Astrocyte (in vitro differentiated cells and primary cell): ENCODE measurements around the gene SERPINI1. TPM values are rescaled to one million over a fixed set of nuclear protein-coding genes. Genes with fewer than 3 reads are reported as not detected.

Source experiments
- DNase-seq: peaks from one replicate; pipeline ENCODE4 v3.0.0-alpha.2; 2010; ENCODE audit warnings: low read depth
- FAIRE-seq: peaks from 2 replicates; lab custom pipeline; 2011; peaks lifted over from hg19 to GRCh38; lab: Jason Lieb, UNC
- H2AFZ ChIP-seq: 2 replicates; pipeline ENCODE4 v1.6.0; 2012; ENCODE audit warnings: low read depth, low read length, inconsistent platforms
- H3K27ac ChIP-seq: 2 replicates; pipeline ENCODE4 v1.5.1; 2011; ENCODE audit warnings: low read depth, low read length, inconsistent platforms
- H3K27me3 ChIP-seq: 2 replicates; pipeline ENCODE4 v1.6.0; 2011; ENCODE audit warnings: low read length, inconsistent platforms; ENCODE audit not compliant: insufficient read depth
- H3K36me3 ChIP-seq: 2 replicates; pipeline ENCODE4 v1.5.1; 2011; ENCODE audit warnings: low read length, inconsistent platforms; ENCODE audit not compliant: insufficient read depth
- H3K4me1 ChIP-seq: 2 replicates; pipeline ENCODE4 v1.5.1; 2011; ENCODE audit warnings: low read length, inconsistent platforms; ENCODE audit not compliant: insufficient read depth
- H3K4me2 ChIP-seq: 2 replicates; pipeline ENCODE4 v1.6.0; 2012; ENCODE audit warnings: low read length, inconsistent platforms
- H3K4me3 ChIP-seq: 2 replicates; pipeline ENCODE4 v1.5.1; 2011; ENCODE audit warnings: low read depth, mild to moderate bottlenecking, low read length, inconsistent platforms; ENCODE audit not compliant: insufficient read depth
- H3K79me2 ChIP-seq: 2 replicates; pipeline ENCODE4 v1.6.0; 2012; ENCODE audit warnings: mild to moderate bottlenecking, low read length, inconsistent platforms; ENCODE audit not compliant: insufficient read depth
- H3K9ac ChIP-seq: 2 replicates; pipeline ENCODE4 v1.6.0; 2012; ENCODE audit warnings: mild to moderate bottlenecking, low read length, inconsistent platforms
- H3K9me3 ChIP-seq: 2 replicates; pipeline ENCODE4 v1.5.1; 2012; ENCODE audit warnings: low read depth, mild to moderate bottlenecking, low read length, inconsistent platforms; ENCODE audit not compliant: insufficient read depth
- H4K20me1 ChIP-seq: 2 replicates; pipeline ENCODE4 v1.6.0; 2012; ENCODE audit warnings: low read length, inconsistent platforms; ENCODE audit not compliant: insufficient read depth
- H3K27ac Mint-ChIP-seq: one replicate; pipeline ENCODE4 v1.8.0; 2021; ENCODE audit warnings: mild to moderate bottlenecking, mixed read lengths; ENCODE audit not compliant: unreplicated experiment
- H3K27me3 Mint-ChIP-seq: one replicate; pipeline ENCODE4 v1.8.0; 2021; ENCODE audit warnings: low read depth, mixed read lengths; ENCODE audit not compliant: unreplicated experiment
- H3K36me3 Mint-ChIP-seq: one replicate; pipeline ENCODE4 v1.8.0; 2021; ENCODE audit warnings: low read depth, mixed read lengths; ENCODE audit not compliant: unreplicated experiment
- H3K4me1 Mint-ChIP-seq: one replicate; pipeline ENCODE4 v1.8.0; 2021; ENCODE audit warnings: low read depth, mixed read lengths; ENCODE audit not compliant: unreplicated experiment
- H3K4me3 Mint-ChIP-seq: one replicate; pipeline ENCODE4 v1.8.0; 2021; ENCODE audit warnings: mild to moderate bottlenecking, moderate library complexity, mixed read lengths; ENCODE audit not compliant: unreplicated experiment
- H3K9me3 Mint-ChIP-seq: one replicate; pipeline ENCODE4 v1.8.0; 2021; ENCODE audit warnings: mild to moderate bottlenecking, mixed read lengths; ENCODE audit not compliant: unreplicated experiment
- CTCF ChIP-seq: IDR thresholded peaks from 2 replicates; pipeline ENCODE4 v1.5.1; 2011; ENCODE audit warnings: low read depth, mild to moderate bottlenecking, inconsistent platforms, low read length, moderate library complexity; ENCODE audit not compliant: insufficient read depth
- EZH2 ChIP-seq: IDR thresholded peaks from 2 replicates; pipeline ENCODE4 v1.6.1; 2012; ENCODE audit warnings: mild to moderate bottlenecking, low read length, inconsistent platforms; ENCODE audit not compliant: insufficient read depth
- total RNA-seq: library from RNA; stranded (reverse); gene quantifications from 2 replicates; pipeline ENCODE4 v1.2.1, GENCODE V29; 2021

SERPINI1 gene
- total RNA-seq, 1 donor from 2014 or later, result 34.4 TPM

GRCh38 chr3:167749728-167750127 is 14.2 kb downstream of the SERPINI1 start:
- H3K4me1 Mint-ChIP-seq, result no peaks in the 10 kb centered on the region
- H3K4me2 ChIP-seq, result no peak overlapping the region
- peaks cover under 1% of the 10 kb centered on the region for H3K9me3 Mint-ChIP-seq
- TF ChIP-seq EZH2 (no peak), CTCF (no peak)
- H3K27ac Mint-ChIP-seq, result no peak overlapping the region
- FAIRE-seq, result no peak
- H2AFZ ChIP-seq, result no peak overlapping the region
- no peaks in the 10 kb centered on the region for H3K36me3 ChIP-seq
- H3K9me3 ChIP-seq, result no peaks in the 10 kb centered on the region
- H3K9ac ChIP-seq, result no peak overlapping the region
- H3K4me3 ChIP-seq, result no peak overlapping the region
- no peaks in the 10 kb centered on the region for H3K36me3 Mint-ChIP-seq
- DNase-seq, result no peak
- H3K27me3 ChIP-seq, result no peaks in the 10 kb centered on the region
- no peaks in the 10 kb centered on the region for H3K79me2 ChIP-seq
- no peak overlapping the region for H3K27ac ChIP-seq
- no peaks in the 10 kb centered on the region for H3K27me3 Mint-ChIP-seq
- H3K4me3 Mint-ChIP-seq, result no peak overlapping the region
- H3K4me1 ChIP-seq, result no peaks in the 10 kb centered on the region
- H4K20me1 ChIP-seq, result no peaks in the 10 kb centered on the region

- Histone ChIP-seq H3K27ac (no peak overlapping the region), H3K36me3 (no peaks in the 10 kb centered on the region), H3K9ac (no peak overlapping the region), H2AFZ (no peak overlapping the region), H3K4me2 (no peak overlapping the region), H3K4me3 (no peak overlapping the region), H3K27me3 (no peaks in the 10 kb centered on the region), H3K79me2 (no peaks in the 10 kb centered on the region), H3K4me1 (no peaks in the 10 kb centered on the region), H4K20me1 (no peaks in the 10 kb centered on the region), H3K9me3 (no peaks in the 10 kb centered on the region)
- no peak for TF ChIP-seq CTCF
- TF ChIP-seq EZH2, result no peak
- Mint-ChIP-seq H3K4me3 (no peak overlapping the region), H3K27ac (no peak overlapping the region), H3K4me1 (no peaks in the 10 kb centered on the region), H3K36me3 (no peaks in the 10 kb centered on the region), H3K27me3 (no peaks in the 10 kb centered on the region), H3K9me3 (peaks cover 3% of the 10 kb centered on the region)
- no peak for DNase-seq
- no peak for FAIRE-seq
Observed at GRCh38 chr3:167750272-167750971, 14.9 kb downstream of the SERPINI1 start.

GRCh38 chr3:167754049-167754448 is 18.5 kb downstream of the SERPINI1 start:
- no peaks in the 10 kb centered on the region for H3K27me3 ChIP-seq
- no peaks in the 10 kb centered on the region for H3K9me3 ChIP-seq
- H3K27ac ChIP-seq, result no peak overlapping the region
- no peak overlapping the region for H3K27ac Mint-ChIP-seq
- H3K36me3 Mint-ChIP-seq, result no peaks in the 10 kb centered on the region
- H3K4me3 Mint-ChIP-seq, result no peak overlapping the region
- H3K4me1 ChIP-seq, result no peaks in the 10 kb centered on the region
- H3K9me3 Mint-ChIP-seq, result peaks cover 3% of the 10 kb centered on the region
- no peak for FAIRE-seq
- DNase-seq, result no peak
- no peaks in the 10 kb centered on the region for H3K36me3 ChIP-seq
- H3K4me2 ChIP-seq, result no peak overlapping the region
- TF ChIP-seq CTCF, result no peak
- no peak for TF ChIP-seq EZH2
- H3K79me2 ChIP-seq, result no peaks in the 10 kb centered on the region
- H3K4me3 ChIP-seq, result no peak overlapping the region
- no peak overlapping the region for H3K9ac ChIP-seq
- H4K20me1 ChIP-seq, result no peaks in the 10 kb centered on the region
- H3K27me3 Mint-ChIP-seq, result no peaks in the 10 kb centered on the region
- no peak overlapping the region for H2AFZ ChIP-seq
- no peaks in the 10 kb centered on the region for H3K4me1 Mint-ChIP-seq
